Right lung (tissue), 10 donors: ENCODE results near the gene URAD. TPM values are rescaled to one million over a fixed set of nuclear protein-coding genes. Genes with fewer than 3 reads are reported as not detected.
"Not testable (repeated sequence)": the region's sequence is repeated elsewhere in the genome, so short reads cannot be mapped to it uniquely, and the experiment has no call there.

ENCODE experiments used
- DNase-seq, 2 donors: peaks; one replicate each; pipeline ENCODE4 v3.0.0-alpha.2; 2013
- long read RNA-seq, 8 donors: transcript quantifications; one replicate each; lab custom pipeline, GENCODE V29; 2026
- polyA plus RNA-seq, 5 donors: library from polyadenylated mRNA; unstranded; fragments of 120-200 nt; gene quantifications; one replicate each; pipeline versions ENCODE4 v1.2.1 to v1.2.3, GENCODE V29; 2013; ENCODE audit warnings: inconsistent platforms in 1 of 5, low replicate concordance in 1 of 5; ENCODE audit not compliant: insufficient read length in 5 of 5, insufficient read depth in 1 of 5

URAD gene, protein sequence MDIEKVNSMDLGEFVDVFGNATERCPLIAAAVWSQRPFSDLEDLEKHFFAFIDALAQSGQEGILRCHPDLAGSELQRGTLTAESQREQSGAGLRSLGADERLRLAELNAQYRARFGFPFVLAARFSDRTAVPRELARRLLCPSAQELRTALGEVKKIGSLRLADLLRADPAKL
- polyA plus RNA-seq, result not detected
- long read RNA-seq, donor 1, result 0 reads
- long read RNA-seq, donor 2, result 0 reads
- long read RNA-seq, donor 3, result 0 reads
- long read RNA-seq, donor 4, result 0 reads
- long read RNA-seq, donor 5, result 0 reads
- long read RNA-seq, donor 6, result 0 reads
- long read RNA-seq, donor 7, result 0 reads
- long read RNA-seq, donor 8, result 0 reads

DNA sequence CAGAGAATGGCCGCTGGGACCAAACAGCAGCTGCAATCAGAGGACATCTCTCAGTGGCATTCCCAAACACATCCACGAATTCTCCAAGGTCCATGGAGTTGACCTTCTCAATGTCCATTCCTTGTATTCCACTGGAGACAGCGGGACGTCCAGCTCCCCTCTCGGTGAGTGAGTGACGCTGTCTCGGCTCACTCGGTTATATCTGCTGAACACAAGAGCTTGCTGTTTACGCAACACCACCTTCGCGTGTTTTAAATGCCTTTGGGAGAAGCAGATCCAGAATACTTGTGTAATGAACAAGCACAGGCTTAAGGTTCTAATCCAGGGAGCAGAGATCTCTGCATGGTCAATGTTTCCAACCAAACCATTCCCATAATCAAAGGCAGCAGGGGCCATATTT is at the start of gene URAD:
Gene URAD, minus strand, starts transcription at position 174 of the 400 bp plus-strand sequence. Its CDS starts 56 bp downstream, at position 118.
- DNase-seq, result no peak

DNA sequence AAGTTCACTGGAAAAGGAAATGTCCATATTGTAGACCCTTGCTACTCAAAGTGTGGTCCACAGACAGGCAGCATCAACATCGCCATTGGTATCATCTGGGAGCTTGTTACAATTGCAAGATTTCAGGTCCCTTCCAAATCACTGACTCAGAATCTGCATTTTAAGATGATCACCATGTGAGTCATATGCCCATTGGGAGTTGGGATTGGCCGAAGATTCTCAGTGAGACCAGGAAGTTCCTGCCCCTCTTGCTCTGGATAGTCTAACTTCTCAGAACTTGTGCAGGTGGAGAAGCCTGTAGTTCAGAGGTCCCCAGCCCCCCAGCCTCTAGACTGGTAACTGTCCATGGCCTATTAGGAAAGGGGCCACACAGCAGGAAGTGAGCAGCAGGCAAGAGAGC is 48.9 kb upstream of the URAD start:
- no peak for DNase-seq

DNA sequence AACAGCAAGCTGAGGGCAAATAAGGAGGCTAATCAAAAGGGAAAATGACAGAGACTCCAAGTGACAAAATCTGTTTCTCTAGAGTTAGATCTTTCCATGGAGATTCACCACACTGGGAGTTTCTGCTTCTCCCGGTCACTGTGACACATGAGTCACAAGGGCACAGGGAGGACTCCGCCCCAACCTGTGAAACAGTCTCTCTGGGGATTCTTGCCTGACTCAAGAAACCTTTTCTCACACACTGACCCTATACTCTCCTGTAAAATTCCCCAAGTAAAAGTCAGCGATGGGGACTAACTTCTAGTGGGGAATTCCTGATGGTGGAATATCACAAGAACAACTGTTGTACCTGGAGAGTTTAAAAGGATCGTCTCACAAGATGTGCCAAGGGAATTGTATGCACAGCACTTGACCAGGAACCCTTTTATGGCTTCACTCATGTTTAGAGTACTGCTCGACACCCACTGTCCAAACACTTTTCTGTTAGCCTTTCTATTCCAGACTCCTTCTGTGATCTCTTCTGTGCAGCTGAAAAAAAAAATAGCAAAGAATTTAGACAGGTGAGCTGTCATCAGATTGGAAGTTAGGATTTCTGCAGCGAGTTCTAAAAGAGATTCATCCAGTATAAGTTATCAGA is 46.8 kb upstream of the URAD start:
- no peak for DNase-seq

DNA sequence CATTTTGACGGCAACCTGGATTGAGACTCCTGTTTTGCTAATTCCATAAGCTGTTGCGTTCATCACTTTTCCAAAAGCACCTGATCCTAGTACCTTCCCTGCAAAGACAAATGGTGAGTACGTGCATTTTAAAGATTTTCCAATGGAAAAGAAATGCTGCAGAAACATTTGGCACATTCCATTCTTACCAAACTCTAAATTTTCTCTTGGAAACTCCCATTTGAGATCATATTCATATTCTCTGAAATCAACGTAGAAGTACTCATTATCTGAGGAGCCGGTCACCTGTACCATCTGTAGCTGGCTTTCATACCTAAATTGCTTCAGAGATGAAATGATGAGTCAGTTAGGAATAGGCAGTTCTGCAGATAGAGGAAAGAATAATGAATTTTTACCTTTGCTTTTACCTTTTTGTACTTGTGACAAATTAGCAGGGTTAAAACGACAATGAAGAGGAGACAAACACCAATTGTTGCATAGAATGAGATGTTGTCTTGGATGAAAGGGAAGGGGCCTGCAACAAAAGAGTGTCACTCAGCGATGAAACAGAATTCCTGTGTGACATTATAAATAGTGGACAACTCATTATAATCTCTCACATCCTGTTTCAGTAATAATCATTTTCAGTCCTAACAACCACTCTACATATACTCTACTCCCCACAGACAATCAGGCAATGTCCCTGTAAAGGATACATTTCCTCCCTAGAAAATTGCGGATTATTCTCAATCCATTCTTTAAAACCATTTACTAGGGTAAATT is 45.6 kb upstream of the URAD start:
- DNase-seq, result no peak

DNA sequence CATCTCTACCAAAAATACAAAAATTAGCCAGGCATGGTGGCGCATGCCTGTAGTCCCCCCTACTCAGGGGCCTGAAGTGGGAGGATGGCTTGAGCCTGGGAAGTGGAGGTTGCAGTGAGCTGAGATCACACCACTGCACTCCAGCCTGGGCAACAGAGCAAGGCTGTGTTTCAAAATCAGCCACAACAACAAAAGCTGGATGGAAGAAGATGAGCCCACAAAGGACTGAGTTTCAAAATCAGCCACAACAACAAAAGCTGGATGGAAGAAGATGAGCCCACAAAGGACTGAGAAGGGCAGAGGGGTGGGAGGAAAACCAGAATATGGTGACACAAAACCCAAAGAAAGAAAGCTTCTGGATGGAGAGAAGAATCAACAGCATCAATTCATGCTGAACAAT is 43.9 kb upstream of the URAD start:
- DNase-seq, result not testable (repeated sequence)

DNA sequence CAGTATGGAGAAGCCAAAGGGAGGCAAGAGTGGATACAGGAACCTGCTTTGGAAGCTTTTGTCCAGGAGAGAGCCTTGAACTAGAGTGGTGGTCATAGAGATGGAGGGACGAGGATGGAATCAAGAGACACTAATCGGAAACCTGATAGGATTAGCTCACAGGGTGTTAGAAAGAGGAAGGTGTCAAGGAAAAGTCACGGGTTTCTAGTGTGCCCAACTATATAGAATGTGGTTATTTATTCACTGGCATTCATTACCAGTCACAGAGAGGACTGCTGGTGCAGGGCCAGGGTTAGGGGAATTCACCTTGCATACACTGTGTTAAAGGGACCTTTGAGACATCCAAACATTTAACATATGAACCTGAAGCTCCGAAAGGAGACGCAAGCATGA is 43.4 kb upstream of the URAD start:
- DNase-seq, result no peak

DNA sequence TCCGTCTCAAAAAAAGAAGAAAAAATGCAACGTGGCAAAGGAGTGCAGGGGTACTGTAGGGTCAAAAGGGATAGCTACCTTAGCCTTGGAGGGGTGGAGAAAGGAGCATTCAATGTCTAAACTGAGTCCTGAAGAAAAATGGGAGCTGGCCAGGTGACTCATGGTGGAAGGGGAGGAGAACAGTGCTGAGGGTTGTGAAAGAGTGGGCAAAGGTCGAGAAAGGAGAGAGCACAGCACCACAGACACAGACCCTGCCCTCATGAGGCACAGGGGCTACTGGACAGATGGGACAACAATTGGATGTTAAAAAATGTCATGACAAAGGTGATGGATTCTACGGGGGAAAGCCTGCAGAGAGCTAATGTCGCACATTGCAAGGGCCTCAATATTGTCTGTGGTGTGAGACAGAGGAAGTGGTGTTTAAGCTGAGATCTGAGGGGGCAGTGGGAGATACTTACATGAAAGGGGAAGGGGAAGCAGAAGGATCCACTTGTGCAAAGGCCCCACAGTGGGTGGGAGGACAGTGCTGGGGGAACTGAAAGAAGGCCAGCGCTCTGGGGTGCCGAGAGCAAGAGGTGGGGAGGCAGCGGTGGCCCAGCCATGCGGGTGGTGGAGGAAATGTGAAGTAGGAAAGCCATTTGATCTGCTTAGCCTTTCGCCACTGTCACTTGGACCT is 42.9 kb upstream of the URAD start:
- no peak for DNase-seq

DNA sequence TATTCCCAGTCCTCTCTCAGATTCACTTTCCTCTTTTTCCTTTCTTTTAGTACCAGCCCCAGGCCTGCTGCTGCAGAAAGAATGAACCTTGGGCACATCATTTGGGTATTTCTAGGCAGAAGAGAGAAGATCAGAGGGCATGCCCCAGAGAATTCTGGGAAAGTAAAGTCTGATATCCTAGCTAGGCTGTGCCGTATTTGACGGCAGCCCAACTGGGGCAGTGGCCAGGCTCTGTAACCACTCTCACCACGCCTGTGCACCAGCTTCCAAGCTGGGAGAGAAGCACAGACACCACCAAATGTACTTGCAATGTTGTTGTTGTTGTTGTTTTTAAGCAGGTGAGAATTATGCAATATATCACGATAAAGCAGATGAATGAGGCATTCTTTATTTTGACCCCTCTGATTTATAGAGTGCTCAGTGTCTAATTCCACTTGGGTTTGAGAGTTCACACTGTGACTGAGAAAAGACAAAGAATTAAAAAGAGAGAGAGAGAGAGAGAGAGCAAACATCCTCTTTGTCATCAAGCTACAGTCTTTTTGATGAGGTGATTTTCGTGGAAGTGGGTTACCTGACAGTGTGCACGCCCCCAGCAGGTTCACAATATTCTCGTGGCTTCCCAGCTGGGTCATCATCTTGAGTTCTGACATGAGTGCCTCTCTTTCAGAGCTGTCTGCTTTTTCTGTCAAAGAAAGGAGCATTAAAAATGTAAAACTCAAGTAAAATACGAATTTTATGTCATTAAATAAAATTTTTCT is 39.3 kb upstream of the URAD start:
- no peak for DNase-seq

DNA sequence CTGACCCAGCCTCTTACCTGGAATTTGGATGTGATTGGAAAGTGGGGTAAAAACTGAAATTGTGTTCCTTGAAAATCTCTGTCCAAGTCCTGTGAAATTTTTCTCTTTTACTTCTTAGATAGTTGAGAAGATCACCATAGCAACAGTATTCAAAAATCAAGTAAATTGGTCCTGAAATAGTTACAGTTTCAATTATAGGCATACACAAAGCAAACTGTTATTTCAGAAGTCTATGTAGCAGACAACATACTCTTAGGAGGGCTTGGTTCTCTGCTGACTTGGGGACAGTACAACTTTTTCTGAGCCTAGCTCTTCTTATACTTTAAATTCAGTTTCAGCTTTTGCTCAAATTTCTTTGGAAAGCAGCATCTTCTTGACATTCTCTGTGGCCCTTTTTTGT is 38.6 kb upstream of the URAD start:
- DNase-seq, result no peak

DNA sequence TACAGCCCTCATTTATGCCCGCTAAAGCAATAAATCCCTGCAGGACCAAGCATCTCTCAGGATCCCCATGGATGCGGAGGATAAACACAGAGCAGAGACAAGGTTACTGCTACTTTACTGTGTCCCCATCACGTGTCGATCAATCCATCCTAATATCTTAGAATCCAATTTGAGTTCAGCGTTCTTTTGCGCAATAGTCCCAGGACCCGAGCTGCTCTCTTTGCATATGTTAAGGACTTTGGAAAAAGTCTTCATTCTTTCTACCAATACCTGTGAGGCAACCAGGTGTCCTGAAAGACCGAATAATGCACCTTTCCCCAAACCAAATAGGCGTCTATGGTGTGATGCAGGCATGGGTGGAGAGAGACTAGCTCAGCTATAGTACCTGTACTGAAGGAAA is 38.0 kb upstream of the URAD start:
- no peak for DNase-seq

DNA sequence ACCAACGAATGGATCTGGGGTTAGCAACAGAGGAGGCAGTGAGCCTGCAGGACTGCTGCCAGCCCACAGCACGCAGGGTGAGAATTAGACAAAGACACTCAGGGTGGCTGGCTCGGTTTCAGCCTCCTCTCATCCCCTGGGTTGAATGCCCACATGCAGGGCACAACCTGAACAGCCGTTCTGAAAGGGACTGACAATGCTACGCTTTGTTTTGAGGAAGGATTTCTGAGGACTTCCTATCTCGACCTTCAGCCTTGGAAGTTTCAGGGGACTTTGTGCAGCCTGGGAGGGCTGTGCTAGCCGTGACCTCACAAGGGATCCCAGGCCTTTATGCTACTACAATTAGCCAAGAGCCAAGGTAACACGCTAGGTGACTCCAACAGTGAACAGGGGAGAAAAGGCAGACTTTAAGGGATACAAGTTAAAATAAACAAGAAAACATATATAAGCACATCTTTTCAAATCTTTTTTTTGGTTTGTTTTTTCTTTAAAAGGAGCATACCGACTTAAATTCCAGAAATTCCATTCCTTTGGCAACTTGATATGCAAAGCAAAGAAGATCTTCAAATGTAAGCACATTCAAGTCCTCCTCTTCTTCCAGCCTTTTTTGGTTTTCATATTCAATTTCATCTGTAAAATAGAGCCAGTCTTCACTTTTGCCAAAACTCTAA is 34.5 kb upstream of the URAD start:
- DNase-seq, result no peak

DNA sequence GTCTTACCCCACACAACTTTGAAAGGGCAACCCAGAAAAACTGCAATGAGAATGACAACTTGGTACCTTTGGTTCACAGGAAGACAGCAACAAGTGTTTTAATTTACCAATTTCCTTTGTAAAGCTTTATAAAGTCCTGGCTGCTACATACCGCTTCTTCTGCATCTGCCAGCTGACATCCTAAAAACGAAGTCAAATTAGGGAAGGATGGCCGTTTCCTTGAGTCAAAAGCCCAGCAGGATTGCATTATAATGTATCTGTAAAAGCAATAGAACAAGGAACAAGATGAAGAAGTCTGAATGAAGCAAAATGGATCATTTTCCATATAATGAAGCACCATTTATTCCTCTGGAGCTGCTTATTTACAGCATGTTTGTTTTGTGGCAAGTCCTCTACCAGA is 25.8 kb upstream of the URAD start:
- DNase-seq, result no peak

DNA sequence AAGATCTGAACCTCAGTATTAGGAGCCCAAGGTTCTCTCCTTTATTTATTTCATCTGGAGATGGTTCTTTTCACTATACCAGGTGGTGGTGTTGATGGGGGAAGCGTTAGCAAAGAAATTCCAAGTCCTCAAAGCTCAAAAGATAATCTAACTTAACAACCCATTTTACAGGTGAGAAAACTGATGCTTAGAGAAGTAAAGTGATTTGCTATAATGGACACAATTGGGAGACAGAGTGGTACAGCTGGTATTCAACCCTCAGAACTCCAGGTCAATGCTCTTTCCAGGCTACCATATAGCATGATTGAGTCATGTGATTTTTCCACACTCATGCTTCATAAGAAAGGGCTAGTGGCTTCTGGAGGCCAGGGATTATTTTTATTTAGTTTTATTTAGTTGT is 25.0 kb upstream of the URAD start:
- DNase-seq, result no peak

DNA sequence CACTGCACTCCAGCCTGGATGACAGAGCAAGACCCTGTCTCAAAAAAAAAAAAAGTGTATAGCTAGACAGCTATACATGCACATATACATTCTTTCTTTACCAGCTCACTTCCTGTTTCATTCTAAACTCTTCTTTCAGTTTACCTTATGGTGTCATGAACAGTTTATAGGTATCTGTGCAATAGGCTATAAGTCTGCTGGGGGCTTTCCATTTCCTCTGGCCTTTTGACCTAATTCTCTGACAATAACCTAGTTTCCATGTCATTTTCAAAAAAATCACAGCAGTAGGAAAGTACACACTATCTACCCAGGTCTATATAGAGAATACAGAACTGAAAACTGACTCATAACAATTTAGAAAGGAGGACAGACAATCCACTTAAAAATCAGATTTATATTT is 24.4 kb upstream of the URAD start:
- no peak for DNase-seq

DNA sequence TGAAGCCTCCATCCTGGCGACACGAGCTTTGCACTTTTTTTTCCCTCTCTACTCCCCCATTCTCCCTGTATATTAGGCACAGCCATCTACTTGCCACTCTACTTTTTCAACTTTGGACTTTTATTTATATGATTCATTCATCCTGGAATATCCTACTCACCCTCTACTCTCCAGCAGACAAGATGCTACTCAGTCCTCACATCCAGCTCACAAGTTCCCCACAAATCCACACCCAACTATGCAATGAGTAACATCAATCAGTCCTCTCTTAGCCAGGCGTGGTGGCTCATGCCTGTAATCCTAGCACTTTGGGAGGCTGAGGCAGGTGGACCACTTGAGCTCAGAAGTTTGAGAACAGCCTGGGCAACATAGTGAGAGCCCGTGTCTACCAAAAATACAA is 23.9 kb upstream of the URAD start:
- no peak for DNase-seq

DNA sequence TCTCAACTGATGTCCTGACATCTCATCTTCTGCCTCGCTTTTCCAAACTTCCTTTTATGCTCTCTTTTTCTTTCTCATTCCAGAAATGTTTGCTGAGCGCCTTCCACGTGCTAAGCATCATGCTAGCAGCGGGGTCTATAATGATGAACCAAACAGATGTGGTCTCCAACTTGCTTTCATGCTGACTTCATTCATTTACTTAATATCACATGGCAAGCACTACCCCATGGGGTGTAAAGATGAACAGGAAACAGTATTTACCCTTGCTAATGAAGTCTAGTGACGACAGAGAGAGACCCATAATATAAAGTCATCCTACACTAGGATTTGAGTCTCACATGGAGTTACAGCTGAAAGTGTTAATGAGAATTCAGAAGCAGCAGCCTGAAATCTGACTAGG is 21.6 kb upstream of the URAD start:
- no peak for DNase-seq

DNA sequence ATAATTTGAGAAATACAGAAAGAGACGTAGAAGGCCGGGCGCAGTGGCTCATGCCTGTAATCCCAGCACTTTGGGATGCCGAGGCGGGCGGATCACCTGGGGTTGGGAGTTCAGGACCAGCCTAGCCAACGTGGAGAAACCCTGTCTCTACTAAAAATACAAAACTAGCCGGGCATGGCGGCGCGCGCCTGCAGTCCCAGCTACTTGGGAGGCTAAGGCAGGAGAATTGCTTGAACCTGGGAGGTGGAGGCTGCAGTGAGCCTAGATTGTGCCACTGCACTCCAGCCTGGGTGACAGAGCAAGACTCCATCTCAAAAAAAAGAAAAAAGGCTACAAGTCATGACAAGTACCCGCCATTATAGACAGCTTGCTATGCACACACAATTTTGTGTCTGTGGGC is 16.5 kb upstream of the URAD start:
- not testable (repeated sequence) for DNase-seq

DNA sequence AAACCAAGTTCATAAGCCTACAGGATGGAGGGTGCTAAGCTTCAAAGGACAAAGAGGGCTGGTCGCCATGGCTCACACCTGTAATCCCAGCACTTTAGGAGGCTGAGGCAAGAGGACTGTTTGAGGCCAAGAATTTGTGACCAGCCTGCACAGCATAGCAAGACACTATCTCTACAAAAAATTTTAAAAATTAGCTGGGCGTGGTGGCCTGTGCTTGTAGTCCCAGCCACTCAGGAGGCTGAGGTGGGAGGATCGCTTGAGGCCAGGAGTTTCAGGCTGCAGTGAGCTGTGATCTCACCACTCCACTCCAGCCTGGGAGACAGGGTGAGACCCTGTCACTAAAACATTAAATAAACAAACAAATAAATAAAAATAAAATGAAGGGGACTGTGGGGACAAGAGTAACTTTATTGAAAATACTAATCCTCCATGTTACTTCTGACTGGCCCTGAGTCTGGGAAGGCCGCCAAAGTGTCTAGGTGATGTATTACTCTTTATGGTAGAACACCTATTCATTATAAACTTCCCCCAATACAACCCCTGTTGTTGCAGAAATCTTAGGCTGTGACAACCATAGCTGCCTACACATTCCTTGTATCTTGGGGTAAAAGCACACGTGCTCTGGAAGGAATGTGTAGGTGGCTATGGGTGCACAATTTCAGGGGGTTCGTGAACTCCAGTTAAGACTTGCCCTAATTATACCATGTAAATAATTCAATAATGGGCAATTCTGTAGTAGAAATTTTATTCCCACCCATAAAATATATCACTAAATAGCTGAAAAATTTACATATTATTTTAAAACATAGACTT is 14.6 kb upstream of the URAD start:
- DNase-seq, result no peak

DNA sequence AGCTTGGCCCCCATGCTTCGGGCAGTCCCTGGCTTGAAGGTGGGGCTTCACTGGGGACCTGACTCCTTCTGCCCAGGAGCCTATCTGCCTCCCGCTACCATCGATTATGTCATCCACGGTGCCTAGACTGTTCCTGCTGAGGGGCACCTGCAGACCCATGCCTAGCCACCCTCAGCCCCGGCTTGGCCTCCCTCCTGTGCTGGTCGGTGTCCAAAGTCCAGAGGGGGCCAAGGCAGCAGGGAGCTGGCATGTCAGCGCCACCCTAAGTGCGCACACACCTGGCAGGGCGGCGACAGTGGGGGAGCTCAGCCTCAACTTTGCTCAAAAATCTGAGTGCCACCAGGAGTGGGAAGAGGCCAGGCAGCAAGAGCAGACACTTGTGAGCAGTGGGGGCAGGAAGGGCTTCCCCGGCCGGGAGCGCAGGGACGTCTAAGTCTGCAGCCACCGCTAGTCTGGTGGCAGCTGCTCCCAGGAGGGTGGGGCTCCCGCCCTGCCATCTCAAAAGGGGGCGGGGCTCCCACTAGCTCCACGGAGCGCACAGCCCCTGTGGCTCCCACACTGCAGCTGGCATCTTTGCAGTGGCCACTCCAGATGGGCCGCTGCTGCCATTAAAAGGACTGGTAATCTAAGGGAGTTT is 13.5 kb upstream of the URAD start:
- no peak for DNase-seq

DNA sequence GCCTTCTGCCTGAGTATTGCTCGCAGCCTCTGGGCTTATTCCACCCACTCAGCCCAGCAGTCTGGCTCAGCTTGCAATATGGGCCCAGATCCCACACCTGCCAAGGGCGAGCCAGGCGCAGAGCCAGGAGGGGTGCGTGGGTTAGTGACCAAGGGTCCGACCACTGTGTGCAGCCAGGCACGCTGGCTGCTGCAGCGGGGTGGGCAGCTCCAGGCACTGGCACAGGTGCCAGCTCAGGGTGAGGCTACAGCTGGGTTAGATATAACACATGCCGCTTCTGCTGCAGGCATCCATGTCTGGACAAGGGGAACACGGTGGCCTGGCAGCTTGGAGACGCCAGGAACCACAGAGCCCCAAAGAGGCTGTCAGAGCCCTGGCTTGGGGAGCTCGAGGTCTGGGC is 12.6 kb upstream of the URAD start:
- DNase-seq, result no peak
